Nephron progenitor cell (in vitro differentiated cells): ENCODE results near the gene SLC29A4.
"Not testable (repeated sequence)": the region's sequence is repeated elsewhere in the genome, so short reads cannot be mapped to it uniquely, and the experiment has no call there.

Experiments
- DNase-seq: peaks from one replicate; pipeline ENCODE4 v3.0.0; 2021
- H3K27ac Mint-ChIP-seq: 2 replicates; pipeline ENCODE4 v1.8.0; 2021; ENCODE audit warnings: mild to moderate bottlenecking, moderate library complexity, mixed read lengths
- H3K27me3 Mint-ChIP-seq: 2 replicates; pipeline ENCODE4 v1.8.0; 2021; ENCODE audit warnings: mild to moderate bottlenecking, low read depth, mixed read lengths; ENCODE audit not compliant: poor library complexity
- H3K36me3 Mint-ChIP-seq: 2 replicates; pipeline ENCODE4 v1.8.0; 2021; ENCODE audit warnings: low read depth, mixed read lengths
- H3K4me1 Mint-ChIP-seq: 2 replicates; pipeline ENCODE4 v1.8.0; 2021; ENCODE audit warnings: mixed read lengths
- H3K4me3 Mint-ChIP-seq: 2 replicates; pipeline ENCODE4 v1.8.0; 2021; ENCODE audit warnings: mild to moderate bottlenecking, moderate library complexity, mixed read lengths
- H3K9me3 Mint-ChIP-seq: 2 replicates; pipeline ENCODE4 v1.8.0; 2021; ENCODE audit warnings: mild to moderate bottlenecking, moderate library complexity, mixed read lengths
- CTCF ChIP-seq: fragments of 200-600 bp; sonication (generic); IDR thresholded peaks from 2 replicates; pipeline ENCODE4 v1.5.0; 2021; ENCODE audit warnings: antibody characterized with exemption

The SLC29A4 gene

GRCh38 chr7:5296611-5297226 is 14.0 kb downstream of the SLC29A4 start:
- peaks cover 18% of the 10 kb centered on the region for H3K27me3 Mint-ChIP-seq
- peak; percentile 91 for DNase-seq
- peak overlapping the region; percentile 76 for H3K4me3 Mint-ChIP-seq
- H3K36me3 Mint-ChIP-seq, result peaks cover 55% of the 10 kb centered on the region
- peaks cover 24% of the 10 kb centered on the region for H3K4me1 Mint-ChIP-seq
- no peak for TF ChIP-seq CTCF
- H3K9me3 Mint-ChIP-seq, result peaks cover 13% of the 10 kb centered on the region
- no peak overlapping the region for H3K27ac Mint-ChIP-seq

DNA sequence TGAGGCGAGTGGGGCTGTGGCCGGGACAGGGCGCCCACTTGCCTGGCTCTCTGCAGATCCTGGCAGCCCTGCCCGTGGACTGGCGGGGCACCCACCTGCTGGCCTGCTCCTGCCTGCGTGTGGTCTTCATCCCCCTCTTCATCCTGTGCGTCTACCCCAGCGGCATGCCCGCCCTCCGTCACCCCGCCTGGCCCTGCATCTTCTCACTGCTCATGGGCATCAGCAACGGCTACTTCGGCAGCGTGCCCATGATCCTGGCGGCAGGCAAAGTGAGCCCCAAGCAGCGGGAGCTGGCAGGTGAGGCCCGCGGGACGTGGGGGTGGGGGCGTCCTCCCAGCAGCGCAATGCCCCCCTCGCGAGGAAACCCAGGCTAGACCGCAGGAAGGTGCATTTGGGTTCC is 17.6 kb downstream of the SLC29A4 start:
- Mint-ChIP-seq H3K36me3 (peaks cover 34% of the 10 kb centered on the region), H3K4me3 (no peak overlapping the region), H3K27ac (no peak overlapping the region), H3K9me3 (no peaks in the 10 kb centered on the region), H3K27me3 (peaks cover 15% of the 10 kb centered on the region), H3K4me1 (peaks cover 14% of the 10 kb centered on the region)
- TF ChIP-seq CTCF, result no peak
- no peak for DNase-seq

GRCh38 chr7:5302577-5302976 is 19.8 kb downstream of the SLC29A4 start:
- DNase-seq, result no peak
- no peaks in the 10 kb centered on the region for H3K4me1 Mint-ChIP-seq
- H3K36me3 Mint-ChIP-seq, result peaks cover 44% of the 10 kb centered on the region
- H3K27me3 Mint-ChIP-seq, result peaks cover 3% of the 10 kb centered on the region
- H3K9me3 Mint-ChIP-seq, result no peaks in the 10 kb centered on the region
- no peak overlapping the region for H3K4me3 Mint-ChIP-seq
- no peak for TF ChIP-seq CTCF
- H3K27ac Mint-ChIP-seq, result no peak overlapping the region

DNA sequence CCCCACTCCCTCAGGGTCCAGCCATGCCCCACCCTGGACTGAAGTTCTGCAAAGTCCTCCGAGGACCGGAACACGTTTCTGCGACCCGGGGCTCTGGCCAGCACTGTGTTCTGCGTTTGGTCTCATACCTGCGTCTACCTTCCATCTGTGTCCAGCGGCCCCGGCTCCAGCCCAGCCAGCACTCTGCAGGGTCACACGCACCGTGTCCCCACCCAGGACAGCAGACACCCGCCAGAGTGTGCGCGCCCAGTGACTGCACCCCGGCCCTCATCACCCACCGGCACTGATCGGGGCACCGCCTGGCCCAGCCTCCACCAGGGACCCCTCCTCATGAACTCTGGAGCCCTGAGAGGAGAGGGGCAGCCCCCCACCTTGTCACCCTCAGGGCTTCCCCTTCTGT is 20.3 kb downstream of the SLC29A4 start:
- Mint-ChIP-seq H3K27me3 (peaks cover 2% of the 10 kb centered on the region), H3K27ac (peak overlapping the region; percentile 88), H3K9me3 (no peaks in the 10 kb centered on the region), H3K36me3 (peaks cover 43% of the 10 kb centered on the region), H3K4me1 (no peaks in the 10 kb centered on the region), H3K4me3 (no peak overlapping the region)
- DNase-seq, result no peak
- TF ChIP-seq CTCF, result no peak

- no peaks in the 10 kb centered on the region for H3K4me1 Mint-ChIP-seq
- no peak overlapping the region for H3K4me3 Mint-ChIP-seq
- H3K27me3 Mint-ChIP-seq, result no peaks in the 10 kb centered on the region
- peak overlapping the region; percentile 88 for H3K27ac Mint-ChIP-seq
- H3K9me3 Mint-ChIP-seq, result no peaks in the 10 kb centered on the region
- peaks cover 43% of the 10 kb centered on the region for H3K36me3 Mint-ChIP-seq
- no peak for DNase-seq
- TF ChIP-seq CTCF, result no peak
Observed at GRCh38 chr7:5303591-5304505, 21.1 kb downstream of the SLC29A4 start.

DNA sequence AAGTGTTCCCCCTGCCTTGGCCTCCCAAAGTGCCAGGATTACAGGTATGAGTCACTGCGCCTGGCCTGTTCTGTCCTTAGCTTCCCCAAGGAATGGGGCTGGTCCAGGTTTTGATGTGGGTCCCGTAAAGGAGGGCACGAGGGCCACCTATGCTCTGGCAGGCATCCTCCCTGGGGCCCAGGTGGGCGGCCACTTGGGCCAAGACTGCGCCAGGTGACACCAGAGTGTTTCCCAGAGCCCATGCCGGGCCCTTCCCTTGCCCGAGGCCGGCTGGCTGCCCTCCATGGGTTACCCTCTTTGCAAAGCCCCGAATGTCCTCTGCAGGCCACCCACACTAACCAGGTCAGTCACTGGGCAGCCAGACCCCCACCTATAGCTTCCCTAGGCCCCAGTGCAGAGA is 22.3 kb downstream of the SLC29A4 start:
- H3K27ac Mint-ChIP-seq, H3K4me3 Mint-ChIP-seq, H3K9me3 Mint-ChIP-seq, H3K4me1 Mint-ChIP-seq, H3K27me3 Mint-ChIP-seq, DNase-seq: not testable (repeated sequence)
- H3K36me3 Mint-ChIP-seq, result peaks cover 39% of the 10 kb centered on the region

GRCh38 chr7:5307221-5308142 is 24.7 kb downstream of the SLC29A4 start:
- not testable (repeated sequence) for H3K4me1 Mint-ChIP-seq, H3K9me3 Mint-ChIP-seq, H3K27ac Mint-ChIP-seq, H3K27me3 Mint-ChIP-seq, DNase-seq, H3K4me3 Mint-ChIP-seq
- peaks cover 45% of the 10 kb centered on the region for H3K36me3 Mint-ChIP-seq
